Measurements from ENCODE around the gene RIN2.
A peak's percentile ranks its signal among the peaks of the same experiment; 100 is the strongest.

DNA sequence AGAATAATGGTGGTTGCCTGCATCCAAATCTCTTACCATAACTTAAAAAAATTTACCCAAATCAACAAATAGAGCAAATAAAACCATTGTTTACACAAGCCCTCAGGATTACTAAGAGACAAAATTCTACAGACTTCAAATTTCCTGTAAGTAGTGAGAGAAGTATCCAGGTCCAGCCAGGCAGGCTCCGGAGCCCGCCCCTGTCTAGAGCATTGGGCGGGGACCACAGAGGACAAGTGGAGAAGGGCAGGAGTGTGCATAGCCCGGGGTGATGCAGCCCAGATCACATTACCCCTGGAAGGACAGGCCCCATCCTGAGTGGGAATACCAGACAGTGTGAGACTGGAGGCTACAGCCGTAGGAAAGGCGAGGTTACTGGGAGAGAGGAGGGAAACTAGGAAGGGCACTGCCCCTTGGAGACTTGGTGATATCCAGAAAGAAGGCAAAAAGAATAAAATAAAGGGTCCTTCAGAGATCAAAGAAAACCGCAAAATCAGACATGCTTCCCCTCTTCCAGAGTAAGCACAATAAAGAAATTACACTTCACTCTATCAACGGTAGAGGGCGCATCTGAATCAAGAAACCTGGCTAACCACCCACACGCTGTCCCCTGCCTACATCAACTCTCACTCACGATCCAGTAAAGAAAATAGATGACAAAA lies 26.6 kb downstream of the RIN2 start:
- TF ChIP-seq, protein P1, sequence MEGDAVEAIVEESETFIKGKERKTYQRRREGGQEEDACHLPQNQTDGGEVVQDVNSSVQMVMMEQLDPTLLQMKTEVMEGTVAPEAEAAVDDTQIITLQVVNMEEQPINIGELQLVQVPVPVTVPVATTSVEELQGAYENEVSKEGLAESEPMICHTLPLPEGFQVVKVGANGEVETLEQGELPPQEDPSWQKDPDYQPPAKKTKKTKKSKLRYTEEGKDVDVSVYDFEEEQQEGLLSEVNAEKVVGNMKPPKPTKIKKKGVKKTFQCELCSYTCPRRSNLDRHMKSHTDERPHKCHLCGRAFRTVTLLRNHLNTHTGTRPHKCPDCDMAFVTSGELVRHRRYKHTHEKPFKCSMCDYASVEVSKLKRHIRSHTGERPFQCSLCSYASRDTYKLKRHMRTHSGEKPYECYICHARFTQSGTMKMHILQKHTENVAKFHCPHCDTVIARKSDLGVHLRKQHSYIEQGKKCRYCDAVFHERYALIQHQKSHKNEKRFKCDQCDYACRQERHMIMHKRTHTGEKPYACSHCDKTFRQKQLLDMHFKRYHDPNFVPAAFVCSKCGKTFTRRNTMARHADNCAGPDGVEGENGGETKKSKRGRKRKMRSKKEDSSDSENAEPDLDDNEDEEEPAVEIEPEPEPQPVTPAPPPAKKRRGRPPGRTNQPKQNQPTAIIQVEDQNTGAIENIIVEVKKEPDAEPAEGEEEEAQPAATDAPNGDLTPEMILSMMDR (IDR thresholded peaks at IDR 0.05) = peak; percentile 68 to 83 (median 73)
- TF ChIP-seq POLR2A (IDR thresholded peaks at IDR 0.05) = no peak

Data from right lobe of liver (tissue), 4 donors.